NOMO-1 treated with DMSO at 0.1 percent for 48 hours (cell line): ENCODE results near the gene TRIM8.
A peak's percentile ranks its signal among the peaks of the same experiment; 100 is the strongest.

Experiments used
- DNase-seq: peaks from one replicate; lab custom pipeline; 2025; ENCODE audit not compliant: unreplicated experiment; lab: John Stamatoyannopoulos, UW

Gene TRIM8

DNA sequence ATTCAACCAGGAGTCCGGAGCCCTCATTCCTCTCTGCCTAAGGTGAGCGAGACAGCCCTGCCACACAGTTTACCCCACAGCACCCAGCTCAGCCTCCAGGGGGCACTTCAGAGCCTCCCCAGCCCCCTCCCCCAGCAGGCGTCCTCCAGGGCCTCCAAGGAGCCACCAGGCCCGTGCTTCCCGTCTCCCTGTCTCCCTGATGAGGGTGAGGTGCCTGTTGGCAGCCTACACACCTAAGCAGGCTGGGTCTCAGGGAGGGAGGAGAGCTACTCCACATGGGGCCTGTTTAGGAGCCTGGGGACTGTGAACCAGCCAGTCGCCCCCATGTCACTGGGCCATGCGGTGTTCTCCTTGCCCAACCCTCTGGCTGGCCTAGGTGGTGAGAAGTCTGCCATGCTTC, 28.9 kb upstream of the TRIM8 start:
- DNase-seq: no peak

DNA sequence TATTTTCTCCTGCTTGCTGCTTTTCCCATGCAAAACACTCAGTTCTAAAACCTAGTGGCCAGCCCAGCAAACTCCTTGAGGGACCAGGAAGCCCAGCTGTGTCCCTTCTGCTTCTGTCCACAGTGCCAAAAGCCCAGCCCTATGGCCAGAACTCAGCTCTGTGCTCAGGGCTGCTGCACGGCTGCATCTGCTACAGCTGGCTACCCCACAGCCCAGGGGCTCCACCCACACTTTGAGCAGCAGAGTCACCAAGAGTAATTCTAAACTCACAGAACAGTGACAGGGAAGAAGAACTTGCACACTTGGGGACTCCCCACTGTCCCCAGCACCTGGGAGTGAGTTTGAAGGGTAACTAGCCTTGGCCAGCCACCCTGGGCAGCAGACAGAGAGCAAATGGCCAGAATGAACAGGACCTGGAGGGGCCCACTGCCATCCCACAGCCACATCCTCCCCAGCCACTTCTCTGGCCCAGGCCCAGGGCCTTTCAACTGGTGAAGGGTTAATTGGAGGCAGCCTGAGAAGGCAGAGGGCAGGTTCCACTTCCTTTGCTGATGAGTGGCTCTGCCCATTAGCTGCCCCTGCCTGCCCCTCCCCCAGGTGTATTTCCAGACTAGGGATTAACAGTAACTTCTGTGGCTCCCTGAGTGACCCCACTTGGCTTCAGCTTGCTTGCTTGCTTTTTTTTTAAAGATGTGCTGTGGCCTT, 28.1 kb upstream of the TRIM8 start:
- DNase-seq: peak; percentile 5

DNA sequence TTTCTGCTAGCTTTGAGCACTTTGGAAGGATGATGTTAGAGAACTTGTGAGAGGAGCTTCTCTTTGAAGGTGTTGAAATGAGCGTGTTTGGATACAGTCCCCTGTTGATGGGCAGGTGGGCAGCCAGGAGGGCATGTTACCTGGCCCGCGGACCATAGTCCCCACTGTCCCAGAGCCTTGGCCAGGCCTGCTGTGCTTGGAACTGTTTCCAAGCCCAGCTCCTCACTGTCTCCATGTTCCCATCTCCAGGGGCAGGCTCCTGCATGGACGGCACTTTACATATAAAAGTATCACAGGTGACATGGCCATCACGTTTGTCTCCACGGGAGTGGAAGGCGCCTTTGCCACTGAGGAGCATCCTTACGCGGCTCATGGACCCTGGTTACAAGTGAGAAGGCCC, 27.2 kb upstream of the TRIM8 start:
- DNase-seq: no peak

DNA sequence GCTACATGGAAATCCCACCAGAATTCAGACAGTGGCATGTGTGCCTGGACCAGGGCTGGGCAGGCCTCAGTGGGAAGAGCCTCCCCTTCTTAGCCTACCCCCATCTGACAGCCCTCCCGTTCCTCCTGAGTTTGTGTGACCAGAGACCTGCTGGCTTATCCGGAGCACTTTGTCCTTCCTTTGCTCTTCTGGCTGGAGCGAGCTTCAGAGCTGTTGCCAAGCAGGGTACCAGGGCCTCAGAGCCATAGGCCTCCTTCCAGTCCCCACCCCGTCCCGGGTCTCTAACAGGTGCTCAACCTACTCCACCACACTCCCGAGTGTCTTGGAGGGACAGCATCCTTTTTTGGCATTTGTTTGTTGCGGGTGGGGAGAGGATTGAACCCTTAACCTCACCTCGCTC, 26.5 kb upstream of the TRIM8 start:
- no peak for DNase-seq

DNA sequence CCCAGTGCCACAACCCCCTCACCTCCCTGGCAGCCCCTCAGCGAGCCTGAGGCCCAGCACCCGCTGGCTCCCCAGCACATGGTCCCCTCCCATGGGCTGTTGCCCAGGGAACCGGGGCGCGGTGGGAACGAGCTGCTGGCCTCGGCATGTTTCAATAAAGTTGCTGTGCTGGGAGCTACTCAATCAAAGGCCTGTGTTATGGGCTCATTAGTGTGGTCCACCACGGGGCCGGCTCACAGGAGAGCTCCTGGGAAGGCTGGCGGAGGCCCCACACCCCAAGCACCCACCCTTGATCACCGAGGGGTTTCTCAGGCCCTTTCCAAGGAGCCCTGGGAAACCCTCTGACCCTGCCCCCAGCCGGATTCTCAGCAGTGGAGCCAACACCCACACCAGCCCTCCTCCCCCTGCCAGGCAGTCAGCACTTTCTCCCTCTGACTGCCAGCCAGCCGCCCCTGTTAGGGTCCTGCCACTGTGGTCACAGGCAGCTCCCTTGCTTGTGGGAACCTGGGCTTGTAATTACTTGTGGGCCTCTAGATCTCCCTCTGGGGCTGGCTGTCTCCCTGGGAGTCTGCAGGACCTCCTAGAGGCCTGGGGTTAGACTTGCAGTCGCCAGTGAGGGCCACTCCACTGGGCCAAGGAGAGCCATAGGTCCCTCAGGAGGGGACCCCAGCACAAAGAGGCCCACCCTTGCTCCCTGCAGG, 24.8 kb upstream of the TRIM8 start:
- DNase-seq: no peak

DNA sequence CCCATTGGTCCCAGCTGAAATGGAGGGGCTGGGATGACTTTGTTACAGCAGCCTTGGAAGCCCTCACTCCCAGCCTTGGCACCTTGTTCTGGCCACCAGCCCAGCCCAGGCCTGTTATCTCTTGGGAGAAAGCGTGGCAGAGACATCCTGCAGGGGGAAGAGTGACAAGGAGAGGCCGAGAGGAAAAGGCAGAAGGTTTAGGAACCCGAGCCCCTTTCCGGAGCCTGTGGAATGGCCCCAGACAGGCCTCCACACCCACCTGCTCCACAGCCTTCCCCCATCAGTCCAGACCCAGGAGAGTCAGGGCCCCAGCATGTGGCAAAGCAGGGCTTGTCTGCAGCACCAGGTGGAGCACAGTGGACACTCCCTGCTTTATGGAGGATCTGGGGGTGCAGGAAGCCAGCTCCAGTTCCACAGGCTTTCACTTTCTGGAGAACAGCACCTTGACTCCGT, 24.1 kb upstream of the TRIM8 start:
- DNase-seq: no peak

DNA sequence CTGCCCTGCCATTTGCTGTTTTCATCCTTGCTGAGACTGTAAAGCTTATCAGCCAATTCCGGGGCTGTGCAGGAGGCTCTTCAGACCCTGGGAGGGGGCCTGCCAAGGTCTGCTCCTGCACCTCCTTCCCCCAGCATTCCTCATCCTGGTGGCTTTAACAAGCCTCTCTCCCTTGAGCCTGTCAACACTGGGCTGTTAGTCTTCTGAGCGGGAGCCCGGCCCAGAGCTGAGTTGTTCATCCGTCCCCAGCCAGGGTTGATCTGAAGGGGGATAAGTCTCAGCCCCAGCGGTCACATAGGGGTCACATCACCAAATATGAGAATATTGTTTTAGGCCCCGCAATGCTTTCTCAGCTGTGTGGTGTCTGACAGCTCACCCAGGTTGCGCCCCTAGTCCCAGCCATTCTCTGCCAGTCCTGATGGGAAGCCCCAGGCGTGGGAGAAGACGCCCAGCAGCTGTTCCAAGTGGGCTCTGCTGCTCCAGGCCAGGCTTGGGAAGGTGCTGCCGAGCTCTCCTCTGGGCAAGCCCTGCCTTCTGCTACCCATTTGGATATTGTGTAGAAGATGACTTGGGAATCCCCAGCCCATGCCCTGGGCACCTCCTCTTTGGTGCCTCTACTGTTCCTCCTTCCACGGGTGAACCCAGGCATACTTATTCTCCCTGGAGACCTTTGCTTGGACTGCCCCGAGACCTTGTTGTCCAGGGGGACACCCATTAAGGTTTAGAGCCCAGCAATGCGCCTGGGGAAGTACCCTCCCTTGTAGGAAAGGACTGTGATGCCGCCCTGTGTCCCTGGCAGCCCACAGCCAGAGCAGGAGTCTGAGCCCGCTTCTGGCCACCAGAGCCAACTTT, 23.5 kb upstream of the TRIM8 start:
- DNase-seq: no peak

DNA sequence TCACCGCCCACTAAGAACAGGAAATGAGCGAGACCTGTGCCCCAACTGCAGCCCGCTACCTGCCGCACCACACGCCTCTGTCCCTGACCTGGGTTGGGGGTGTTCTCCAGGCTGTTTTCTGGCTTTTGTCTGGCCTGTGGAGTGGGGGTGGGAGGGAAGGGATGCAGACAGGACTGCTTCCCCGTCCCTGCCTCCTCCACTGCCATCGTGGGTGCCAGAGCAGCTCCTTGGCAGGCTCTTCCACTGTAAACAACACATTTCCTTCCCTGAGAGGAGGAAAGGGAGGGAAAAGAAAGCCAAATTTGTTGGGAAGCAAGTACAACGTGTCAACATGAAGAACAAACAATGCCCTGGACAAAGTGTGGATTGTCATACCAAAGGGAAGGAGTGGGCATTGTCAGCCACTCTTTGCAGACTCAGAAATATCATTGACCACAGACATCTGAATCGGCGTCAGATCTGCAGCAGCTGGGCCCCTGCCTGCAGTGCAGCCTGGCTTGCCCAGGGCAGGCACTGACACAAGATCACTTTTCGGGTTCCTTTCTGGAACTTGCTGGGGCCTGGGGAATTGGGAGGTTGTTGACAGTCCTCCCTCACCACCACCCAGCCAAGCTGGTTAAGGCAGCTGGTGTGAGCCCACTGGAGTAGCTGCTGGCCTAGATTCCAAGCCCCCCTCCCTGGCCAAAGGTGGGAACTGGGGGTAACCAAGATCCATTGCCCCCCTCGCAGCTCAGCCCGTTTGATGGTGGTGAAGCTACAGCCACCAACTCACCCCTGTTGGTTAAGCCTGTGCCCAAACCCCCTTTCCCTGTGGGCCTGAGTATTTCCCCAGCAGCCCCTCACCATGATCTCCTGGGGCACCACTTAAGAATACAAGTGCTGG, 22.6 kb upstream of the TRIM8 start:
- DNase-seq: no peak

DNA sequence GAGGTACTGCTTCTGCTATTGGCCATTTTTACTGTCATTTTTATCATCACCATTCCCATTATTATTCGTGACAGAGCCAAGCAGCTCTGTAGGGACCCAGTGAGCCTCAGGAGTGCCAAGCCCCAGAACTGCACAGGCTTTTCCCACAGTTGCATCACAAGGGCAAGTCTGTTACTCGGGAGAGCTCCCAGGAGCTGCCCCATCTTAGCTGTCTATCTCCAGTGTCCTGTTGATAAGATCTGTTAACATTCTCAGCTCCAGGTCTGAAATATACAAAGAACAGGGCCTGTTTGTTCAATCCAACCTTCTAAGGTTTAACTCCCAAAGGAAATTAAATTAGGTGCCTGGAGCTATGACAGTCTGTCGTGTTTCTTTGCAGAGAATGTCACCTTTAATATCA, 20.2 kb upstream of the TRIM8 start:
- DNase-seq: no peak

DNA sequence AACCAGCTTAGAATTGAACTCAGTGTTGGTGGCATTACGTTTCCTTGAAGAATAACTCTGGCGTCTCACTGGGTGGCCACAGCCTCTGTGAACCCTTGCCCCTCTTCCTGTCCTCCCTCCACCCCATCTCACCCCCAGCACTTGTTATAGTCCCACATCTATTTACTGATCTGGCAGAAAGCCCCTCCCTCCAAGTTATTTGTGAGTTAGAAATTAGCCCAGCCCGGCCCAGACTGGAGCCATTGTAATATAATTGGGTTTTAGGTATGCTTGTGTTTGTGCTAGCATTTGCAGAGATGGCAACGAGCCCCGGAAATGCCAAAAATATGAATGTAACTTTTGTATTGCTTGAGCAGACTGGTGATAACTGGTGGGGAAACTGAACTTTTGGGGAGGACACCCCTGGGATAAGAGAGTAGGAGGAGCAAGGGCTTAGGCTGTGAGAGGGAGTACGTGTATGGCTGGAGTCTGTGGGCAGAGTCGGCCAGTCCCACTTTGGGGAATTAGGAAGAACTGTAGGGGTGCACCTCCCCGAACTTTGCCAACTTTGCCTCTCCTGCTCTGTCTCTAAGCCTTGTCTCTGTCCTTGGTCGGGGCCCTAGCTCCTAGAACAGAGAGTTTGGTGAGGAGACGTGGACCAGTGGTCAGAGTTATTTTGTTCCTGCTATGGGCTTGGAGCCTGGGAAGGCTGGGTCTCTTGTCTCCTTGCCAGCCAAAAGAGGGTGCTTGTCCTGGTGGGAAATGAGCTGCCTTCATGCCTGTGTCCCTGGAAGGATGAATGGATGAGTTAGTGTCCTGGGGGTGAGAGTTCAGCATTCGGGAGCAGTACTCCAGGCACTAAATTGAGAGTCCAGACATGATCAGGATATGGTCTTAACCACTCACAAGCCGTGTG, 19.3 kb upstream of the TRIM8 start:
- no peak for DNase-seq

DNA sequence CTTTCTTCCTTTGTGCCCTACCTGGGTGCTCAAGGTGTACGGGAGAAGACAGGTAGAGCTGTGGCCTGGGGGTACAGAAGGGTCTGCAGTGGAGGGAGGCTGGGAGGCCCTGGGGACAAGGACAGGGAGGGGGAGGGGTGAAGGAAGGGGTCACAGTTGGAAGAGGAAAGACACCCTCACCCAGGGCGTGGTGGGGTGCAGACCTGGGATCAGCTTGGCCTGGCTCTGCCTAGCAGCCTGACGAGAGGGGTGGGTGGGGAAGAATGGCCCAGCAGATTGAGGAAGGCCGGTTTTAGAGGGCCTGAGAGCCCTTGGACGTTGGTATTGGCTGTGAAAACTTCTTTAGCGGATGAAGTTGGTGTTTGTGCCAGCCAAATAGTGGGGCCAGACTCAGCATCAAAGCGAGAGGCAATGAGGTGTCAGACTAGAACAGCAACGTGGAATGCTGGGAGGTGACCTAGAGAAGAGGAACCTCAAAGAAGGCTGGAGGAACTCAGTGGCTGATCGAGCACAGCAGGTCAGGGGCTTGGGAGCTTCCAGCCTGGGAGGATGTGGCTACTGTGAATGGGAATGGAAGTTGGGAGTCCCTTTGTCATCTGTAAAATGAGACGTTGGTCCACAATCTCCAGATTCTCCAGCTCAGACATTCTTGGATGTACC, 18.1 kb upstream of the TRIM8 start:
- DNase-seq: no peak

DNA sequence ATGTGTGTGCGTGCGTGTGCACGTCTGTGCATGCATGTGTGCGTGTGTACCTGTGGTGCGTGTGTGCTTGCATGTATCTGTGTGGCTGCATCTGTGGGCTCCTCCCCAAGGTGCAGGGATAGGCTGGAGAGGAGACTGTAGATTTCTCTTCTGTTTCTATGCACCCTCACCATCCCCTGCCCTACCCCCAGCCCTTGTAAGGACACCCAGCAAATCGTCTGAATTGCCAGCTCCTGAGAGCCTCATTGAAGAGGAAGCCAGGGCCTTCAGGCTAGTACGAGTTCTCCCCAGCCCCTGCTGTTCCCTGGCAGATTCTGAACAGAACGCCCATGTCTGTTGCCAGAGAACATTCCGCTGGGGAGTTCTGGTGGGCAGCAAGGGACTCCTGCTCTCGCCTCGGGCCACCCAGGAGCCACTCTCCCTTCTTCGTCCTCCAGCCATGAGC, 17.0 kb upstream of the TRIM8 start:
- no peak for DNase-seq

DNA sequence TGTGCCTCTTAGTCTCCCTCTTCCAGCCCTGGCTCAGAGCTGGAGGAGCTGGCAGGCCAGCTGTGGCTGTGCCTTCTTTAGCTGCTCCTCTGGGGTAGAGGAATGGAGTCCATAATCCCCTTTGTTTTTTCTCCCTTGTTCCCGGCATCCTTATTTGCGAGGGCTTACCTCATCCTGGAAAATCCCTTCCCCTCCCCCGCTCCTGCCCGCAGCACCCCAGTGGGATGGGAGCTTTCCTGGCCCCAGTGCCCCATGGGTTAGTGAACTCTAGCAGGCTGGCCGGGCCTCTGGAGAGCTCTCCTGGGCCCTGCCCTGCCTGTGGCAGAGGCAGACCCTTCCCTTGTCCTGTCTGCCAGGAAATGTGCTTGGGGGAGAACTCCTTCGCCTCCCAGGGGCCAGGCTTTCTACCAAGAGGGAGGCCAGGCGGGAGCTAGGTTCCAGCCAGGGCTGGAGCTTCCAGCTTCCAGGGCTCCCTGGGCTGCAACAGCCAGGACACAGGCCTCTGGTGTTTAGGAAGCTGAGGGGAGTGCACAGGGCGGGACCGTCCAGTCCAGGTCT, 16.5 kb upstream of the TRIM8 start:
- DNase-seq: no peak

DNA sequence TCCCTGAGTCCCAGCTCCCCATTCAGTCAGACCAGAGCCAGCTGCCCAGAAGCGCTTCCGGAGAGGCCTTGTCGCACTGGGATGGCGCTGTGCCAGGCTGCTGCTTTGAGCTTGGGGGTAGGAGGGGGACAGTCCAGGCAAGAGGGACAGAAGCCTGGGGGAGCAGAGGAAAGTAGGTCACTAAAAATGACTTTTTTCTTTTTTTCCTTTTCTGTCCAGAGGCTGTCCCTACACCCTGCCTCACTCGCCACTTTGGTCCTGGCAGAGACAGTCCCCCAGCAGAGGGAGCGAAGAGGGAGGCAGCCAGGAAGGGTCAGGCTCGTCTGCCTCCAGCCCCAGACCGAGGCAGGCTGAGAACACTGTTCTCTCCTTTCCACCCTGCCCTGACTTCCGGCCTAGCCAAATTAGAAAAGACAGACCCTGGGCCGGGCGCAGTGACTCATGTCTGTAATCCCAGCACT, 15.8 kb upstream of the TRIM8 start:
- no peak for DNase-seq

DNA sequence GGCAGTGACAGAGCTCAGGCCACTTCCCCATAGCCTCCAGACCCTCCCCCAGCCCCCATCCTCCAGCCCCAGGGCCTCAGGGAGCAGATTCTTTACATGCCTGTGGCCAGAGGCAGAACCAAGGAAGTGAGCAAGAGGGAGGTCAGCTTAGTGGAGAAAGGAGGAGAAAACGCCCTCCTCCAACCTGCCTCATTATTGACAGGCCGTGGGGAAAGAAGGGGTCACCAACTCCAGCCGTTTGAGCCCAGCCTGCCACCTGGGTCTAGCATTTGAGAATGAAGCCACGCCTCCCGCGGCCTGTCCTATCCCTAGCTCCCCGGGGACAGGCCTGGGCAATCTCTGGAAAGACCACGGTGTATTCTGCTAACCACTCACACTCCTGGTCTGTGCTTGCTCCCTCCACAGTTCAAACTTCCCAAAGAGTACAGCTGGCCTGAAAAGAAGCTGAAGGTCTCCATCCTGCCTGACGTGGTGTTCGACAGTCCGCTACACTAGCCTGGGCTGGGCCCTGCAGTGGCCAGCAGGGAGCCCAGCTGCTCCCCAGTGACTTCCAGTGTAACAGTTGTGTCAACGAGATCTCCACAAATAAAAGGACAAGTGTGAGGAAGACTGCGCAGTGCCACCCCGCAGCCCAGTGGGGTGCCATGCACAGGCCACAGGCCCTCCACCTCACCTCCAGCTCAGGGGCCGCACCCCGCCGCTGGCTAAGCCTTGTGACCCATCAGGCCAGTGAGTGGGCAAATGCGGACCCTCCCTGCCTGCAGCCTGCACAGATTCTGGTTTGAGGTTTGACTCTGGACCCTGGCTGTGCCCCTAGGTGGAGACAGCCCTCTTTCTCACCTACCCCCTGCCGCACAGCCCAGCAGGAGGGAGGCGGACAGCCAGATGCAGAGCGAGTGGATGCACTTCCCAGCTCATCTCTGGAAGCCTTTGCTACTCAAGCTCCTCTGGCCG, 14.3 kb upstream of the TRIM8 start:
- DNase-seq: no peak

DNA sequence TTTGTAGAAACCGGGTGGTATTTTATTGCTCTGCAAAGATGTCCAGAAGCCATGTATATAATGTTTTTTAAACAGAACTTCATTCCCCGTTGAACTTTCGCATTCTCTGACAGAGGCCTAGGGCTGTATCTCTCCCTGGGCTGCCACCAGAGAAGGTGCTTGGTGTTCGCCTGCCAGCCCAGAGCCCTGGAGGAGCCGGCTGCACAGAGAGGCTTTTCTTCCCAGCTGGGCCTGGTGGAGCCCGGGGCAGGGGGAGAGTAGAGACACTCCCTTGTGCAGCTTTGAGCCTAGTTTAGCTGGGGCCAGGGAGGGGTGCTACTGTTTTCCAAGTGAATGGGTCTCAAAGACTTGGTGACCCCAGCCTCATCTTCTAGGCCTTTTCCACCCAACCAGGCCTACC, 13.6 kb upstream of the TRIM8 start:
- DNase-seq: no peak

DNA sequence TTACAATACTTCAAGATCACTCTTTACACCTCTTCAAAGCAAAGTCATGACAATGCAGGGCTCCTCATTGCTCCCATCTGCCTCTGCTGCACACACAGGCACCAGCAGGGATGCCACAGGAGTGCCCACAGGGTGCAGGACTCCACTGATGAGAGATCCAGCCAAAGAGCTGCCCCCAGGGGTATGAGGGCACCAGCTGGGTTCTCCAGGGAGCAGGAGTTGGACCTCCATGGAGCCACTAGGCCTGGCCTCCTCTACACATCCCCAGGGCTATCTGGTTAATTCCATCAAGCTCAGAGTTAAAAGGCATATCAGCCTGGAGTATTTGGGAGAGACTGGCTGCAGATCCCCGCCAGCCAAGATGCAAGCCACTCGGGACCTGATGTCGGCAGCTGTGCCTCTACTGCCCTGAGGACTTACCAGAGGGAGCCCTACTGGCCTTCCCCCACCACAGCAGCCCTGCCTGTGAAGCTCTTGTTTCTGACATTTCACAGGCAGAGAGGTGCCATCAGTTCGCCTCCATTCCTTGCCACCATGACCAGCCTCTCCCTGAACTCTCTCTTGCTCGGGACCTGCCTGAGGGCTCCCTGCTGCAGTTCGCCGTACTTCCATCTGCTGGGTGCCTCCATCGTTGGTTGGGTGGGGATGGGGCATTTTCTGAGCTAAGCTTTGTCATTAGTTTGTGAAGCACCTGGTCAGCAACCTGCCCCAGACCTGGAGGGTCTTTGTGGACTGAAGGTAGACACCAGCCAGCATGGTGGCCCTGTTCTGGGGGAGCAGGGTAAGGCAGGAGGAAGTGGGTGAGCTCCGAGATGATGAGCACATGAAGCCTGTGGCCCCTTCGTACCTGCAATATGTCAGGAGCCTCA, 12.5 kb upstream of the TRIM8 start:
- no peak for DNase-seq
